GM12801 (cell line): ENCODE results near the gene BAHD1.

Experiments
- CTCF ChIP-seq: IDR thresholded peaks from one replicate; pipeline ENCODE4 v1.5.1; 2011; ENCODE audit warnings: control low read depth; ENCODE audit not compliant: insufficient read length; ENCODE audit errors: extremely low read depth

Gene BAHD1

GRCh38 chr15:40407330-40407990, 33.3 kb upstream of the BAHD1 start:
- TF ChIP-seq CTCF, result no peak

GRCh38 chr15:40409366-40409765, 31.4 kb upstream of the BAHD1 start:
- TF ChIP-seq CTCF, result no peak

- no peak for TF ChIP-seq CTCF
These were observed 30.3 kb upstream of the BAHD1 start for GRCh38 chr15:40410476-40410875.

GRCh38 chr15:40412095-40412759, 28.5 kb upstream of the BAHD1 start:
- TF ChIP-seq CTCF, result no peak

- no peak for TF ChIP-seq CTCF
These were observed 27.7 kb upstream of the BAHD1 start for GRCh38 chr15:40413036-40413435.

GRCh38 chr15:40414816-40415215, 25.9 kb upstream of the BAHD1 start:
- TF ChIP-seq CTCF, result no peak

GRCh38 chr15:40415226-40415625, 25.5 kb upstream of the BAHD1 start:
- no peak for TF ChIP-seq CTCF
